Kidney capillary endothelial cell (primary cell): ENCODE measurements around the gene MANEAL.
"Not testable (repeated sequence)": the region's sequence is repeated elsewhere in the genome, so short reads cannot be mapped to it uniquely, and the experiment has no call there.

Source experiments
- DNase-seq: peaks from one replicate; pipeline ENCODE4 v3.0.0-alpha.2; 2018; ENCODE audit warnings: low spot score

Gene MANEAL

GRCh38 chr1:37793773-37794371 is at the start of gene MANEAL:
Gene MANEAL (plus strand): TSS chr1:37793847. CDS start chr1:37794183, 336 bp downstream.
- peak; percentile 23 for DNase-seq

- DNase-seq: no peak
Observed at GRCh38 chr1:37746806-37747205, 46.8 kb upstream of the MANEAL start.

GRCh38 chr1:37748565-37748964 is 45.1 kb upstream of the MANEAL start:
- no peak for DNase-seq

- no peak for DNase-seq
Observed at GRCh38 chr1:37752213-37752582, 41.4 kb upstream of the MANEAL start.

GRCh38 chr1:37752583-37753471 is 40.8 kb upstream of the MANEAL start:
- DNase-seq: peak; percentile 6

- DNase-seq: no peak
Observed at GRCh38 chr1:37753473-37754321, 40.0 kb upstream of the MANEAL start.

- no peak for DNase-seq
Observed at GRCh38 chr1:37755290-37755689, 38.4 kb upstream of the MANEAL start.

GRCh38 chr1:37755951-37756560 is 37.6 kb upstream of the MANEAL start:
- no peak for DNase-seq

- no peak for DNase-seq
Observed at GRCh38 chr1:37759451-37759850, 34.2 kb upstream of the MANEAL start.

GRCh38 chr1:37761416-37762095 is 32.1 kb upstream of the MANEAL start:
- DNase-seq: no peak

GRCh38 chr1:37762516-37762915 is 31.1 kb upstream of the MANEAL start:
- DNase-seq: no peak

- DNase-seq: no peak
Observed at GRCh38 chr1:37763791-37764413, 29.7 kb upstream of the MANEAL start.

- DNase-seq: peak; percentile 51
Observed at GRCh38 chr1:37764414-37764825, 29.2 kb upstream of the MANEAL start.

- DNase-seq: no peak
Observed at GRCh38 chr1:37764888-37765441, 28.7 kb upstream of the MANEAL start, which contains the start of gene EPHA10. Gene EPHA10 (minus strand): TSS chr1:37765120. CDS start chr1:37765066, 54 bp downstream.

GRCh38 chr1:37765916-37766664 is 27.6 kb upstream of the MANEAL start:
- DNase-seq: no peak

- DNase-seq: no peak
Observed at GRCh38 chr1:37767488-37767887, 26.2 kb upstream of the MANEAL start.

GRCh38 chr1:37771440-37771839 is 22.2 kb upstream of the MANEAL start:
- DNase-seq: not testable (repeated sequence)

- no peak for DNase-seq
Observed at GRCh38 chr1:37776946-37777516, 16.6 kb upstream of the MANEAL start.

GRCh38 chr1:37778654-37779053 is 15.0 kb upstream of the MANEAL start:
- DNase-seq: no peak
